CD4-positive, alpha-beta T cell treated with Interleukin-6 at 100 ng/mL for 8 hours (primary cell): ENCODE measurements around the gene FAM90A1.
A peak's percentile ranks its signal among the peaks of the same experiment; 100 is the strongest.
"Not testable (repeated sequence)": the region's sequence is repeated elsewhere in the genome, so short reads cannot be mapped to it uniquely, and the experiment has no call there.

Source experiments
- DNase-seq: peaks from one replicate; pipeline ENCODE4 v3.0.0-alpha.2; 2020; ENCODE audit warnings: mixed read lengths, low spot score

Gene FAM90A1, protein sequence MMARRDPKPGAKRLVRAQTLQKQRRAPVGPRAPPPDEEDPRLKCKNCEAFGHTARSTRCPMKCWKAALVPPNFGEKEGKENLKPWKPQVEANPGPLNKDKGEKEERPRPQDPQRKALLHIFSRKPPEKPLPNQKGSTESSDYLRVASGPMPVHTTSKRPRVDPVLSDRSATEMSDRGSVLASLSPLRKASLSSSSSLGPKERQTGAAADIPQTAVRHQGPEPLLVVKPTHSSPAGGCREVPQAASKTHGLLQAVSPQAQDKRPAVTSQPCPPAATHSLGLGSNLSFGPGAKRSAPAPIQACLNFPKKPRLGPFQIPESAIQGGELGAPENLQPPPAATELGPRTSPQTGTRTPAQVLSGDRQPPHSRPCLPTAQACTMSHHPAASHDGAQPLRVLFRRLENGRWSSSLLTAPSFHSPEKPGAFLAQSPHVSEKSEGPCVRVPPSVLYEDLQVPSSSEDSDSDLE

GRCh38 chr12:8226992-8227731 lies at the start of gene FAM90A1:
TSS of gene FAM90A1 (minus strand) at chr12:8227618. CDS start at chr12:8224832, 2,786 bp downstream.
- DNase-seq: not testable (repeated sequence)

DNA sequence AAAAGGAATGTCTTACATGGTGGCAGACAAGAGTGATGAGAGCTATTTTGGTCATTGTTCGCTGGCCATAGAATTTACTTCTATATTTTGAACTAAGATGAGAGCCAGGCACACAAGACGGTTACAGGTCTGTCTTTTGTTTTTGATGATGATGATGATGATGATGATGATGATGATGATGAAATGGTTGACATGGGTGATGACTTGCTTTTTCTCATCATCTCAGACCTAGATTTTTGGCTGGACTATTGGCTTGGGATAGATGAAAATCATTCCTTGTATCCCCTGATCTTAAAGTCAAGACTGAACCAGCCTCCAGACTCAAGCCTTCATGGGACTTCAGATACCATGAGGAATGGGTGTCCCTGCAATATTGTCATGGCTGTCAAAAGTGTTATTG lies 49.0 kb upstream of the FAM90A1 start:
- DNase-seq: not testable (repeated sequence)

DNA sequence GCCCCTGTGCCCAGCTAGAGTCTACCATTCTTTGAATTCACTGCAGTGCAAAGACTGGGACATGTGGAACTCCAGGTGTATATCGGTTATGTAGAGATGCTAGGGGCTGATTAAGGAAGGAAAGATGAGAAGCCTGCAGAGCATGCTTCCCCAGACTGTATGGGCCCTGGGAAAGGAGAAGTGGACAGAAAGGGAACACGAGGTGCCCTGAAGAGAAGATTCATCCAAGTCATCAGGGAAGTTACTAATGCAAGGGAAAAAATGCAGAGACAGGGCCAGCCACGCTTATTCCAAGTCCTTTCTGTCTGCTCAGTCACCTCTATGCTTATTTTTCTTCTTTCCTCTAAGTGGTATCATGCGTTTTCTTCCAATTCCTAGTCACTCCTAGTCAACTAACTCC lies 39.3 kb upstream of the FAM90A1 start:
- DNase-seq: not testable (repeated sequence)

DNA sequence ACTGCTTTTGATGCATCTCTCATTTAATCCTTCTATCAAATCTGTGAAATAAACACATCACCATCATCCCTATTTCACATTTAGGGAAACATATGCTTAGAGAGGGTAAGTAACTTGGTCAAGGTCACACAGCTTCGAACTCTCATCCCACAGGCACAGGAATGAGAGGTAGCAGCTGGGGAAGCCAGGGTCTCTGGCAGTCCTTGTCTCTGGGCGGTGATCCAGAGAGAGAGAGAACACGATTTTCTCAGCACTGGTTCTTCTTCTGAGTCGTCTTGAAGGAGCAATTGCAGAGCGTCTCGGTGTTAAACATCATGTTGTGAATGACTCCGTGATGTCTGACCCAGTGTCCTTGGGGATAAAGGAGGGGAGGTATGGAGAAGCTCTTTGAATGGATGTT lies 36.8 kb upstream of the FAM90A1 start:
- not testable (repeated sequence) for DNase-seq

DNA sequence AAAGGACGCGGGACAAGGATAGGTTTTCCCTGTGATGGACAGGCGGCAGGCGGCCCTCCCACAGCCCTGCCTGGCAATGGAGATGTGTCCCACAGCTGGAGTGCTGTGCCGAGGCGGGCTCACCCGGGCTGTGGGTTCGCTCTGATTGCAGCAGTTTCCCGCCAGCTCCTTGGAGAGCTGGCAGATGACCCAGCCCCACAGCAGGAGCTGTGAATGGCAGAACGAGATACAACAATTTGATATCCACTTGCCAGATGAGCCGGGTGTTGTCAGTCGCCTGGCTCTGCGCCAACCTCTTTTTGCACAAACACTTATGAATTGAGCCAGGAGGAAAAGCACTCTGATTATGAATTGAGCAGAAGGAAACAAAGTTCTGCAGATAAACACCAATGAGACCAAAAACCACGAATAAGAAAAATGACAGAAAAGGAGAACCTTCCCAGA lies 33.7 kb upstream of the FAM90A1 start:
- not testable (repeated sequence) for DNase-seq

DNA sequence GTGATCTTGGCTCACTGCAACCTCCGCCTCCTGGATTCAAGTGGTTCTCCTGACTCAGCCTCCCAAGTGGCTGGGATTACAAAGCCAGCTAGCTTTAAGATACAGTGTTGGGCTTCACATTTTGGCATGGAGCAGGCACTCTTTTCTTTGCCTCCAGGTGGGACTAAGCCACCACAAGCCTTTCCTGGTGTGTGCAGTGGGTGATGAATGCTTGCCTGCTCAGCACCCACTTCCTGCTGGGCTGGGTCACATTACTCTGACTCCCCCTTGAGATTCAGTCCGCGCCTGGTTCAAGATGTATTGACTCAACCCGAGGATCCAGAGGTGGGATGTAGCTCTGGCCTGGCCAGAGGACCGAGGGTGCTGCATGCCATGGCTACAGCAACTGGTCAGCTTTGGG lies 28.9 kb upstream of the FAM90A1 start:
- DNase-seq: not testable (repeated sequence)

- not testable (repeated sequence) for DNase-seq
Observed at GRCh38 chr12:8254705-8255104, 27.3 kb upstream of the FAM90A1 start.

GRCh38 chr12:8252056-8252818 lies 24.8 kb upstream of the FAM90A1 start:
- not testable (repeated sequence) for DNase-seq

GRCh38 chr12:8251616-8252015 lies 24.2 kb upstream of the FAM90A1 start:
- not testable (repeated sequence) for DNase-seq

DNA sequence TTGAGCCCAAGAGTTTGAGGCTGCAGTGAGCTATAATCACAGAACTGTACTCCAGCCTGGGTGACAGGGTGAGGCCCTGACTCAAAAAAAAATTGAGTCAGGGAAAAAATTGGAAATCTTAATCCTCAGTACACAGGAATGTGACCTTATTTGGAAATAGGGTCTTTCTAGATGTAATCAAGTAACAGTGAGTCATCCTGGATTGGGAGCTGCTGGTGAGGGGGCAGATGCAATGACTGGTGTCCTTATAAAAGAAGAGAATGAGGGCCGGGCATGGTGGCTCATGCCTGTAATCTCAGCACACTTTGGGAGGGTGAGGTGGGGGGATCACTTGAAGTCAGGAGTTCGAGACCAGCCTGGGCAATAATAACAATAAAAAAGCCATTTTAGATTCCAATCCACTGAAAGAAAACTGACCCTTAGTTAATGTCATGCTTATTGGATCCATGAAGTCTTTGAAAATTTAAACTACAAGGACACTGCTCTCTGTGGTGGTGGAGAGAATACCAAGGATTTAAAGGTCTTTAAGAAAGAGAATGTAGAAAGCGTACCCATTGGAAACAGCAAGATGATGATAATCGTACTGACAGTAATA lies 19.6 kb upstream of the FAM90A1 start:
- DNase-seq: not testable (repeated sequence)

- peak; percentile 45 for DNase-seq
Observed at GRCh38 chr12:8243682-8244161, 16.3 kb upstream of the FAM90A1 start.

DNA sequence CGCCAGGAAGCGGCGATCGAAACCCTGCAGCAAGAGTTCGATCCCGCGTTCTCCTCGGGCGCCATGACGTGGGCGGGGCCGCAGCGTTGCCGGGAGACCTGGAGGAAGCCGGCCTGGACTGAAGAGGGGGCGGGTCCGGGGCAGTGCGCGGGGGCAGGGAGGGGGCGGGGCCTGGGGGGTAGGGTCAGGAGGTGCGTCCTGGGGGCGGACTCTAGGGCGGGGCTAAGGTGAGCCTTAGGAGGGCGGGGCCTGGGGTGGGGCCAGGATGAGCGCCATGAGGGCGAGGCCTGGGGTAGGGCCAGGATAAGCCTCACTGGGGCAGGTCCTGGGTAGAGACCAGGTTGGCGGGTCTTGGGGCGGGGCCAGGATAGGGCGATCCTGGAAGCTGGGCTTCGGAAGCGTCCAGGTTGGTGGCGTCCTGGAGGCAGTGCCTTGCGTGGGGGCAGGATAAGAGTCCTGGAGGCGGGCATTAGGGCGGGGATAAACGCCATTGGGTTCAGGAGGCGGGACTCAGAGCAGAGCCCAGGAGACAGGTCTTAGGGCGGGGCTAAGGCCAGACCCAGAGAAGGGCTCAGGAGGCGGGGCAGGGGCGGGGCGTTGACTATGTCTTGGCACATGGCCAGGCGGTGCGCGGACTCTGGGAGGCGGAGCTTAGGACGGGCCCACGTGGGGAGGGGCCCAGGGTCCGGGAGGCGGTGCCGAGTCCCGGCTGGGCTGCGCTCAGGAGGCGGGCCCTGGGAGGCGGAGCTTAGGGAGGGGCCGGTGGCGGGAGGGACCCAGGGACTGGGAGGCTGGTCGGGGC lies 15.7 kb upstream of the FAM90A1 start:
- DNase-seq: peak; percentile 96

DNA sequence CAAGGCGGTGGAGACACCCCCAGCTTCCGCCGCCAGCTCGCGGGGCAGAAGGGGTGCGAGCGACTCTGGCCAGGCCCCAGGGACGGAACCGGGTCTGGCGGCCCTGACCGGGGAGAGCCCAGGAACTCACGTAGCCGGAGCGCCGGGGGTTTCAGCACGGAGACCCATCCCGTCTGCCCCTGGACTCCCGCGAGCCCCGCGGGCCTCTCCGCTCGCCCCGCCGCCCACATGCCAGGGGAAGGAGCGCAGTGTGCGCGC lies 15.1 kb upstream of the FAM90A1 start:
- not testable (repeated sequence) for DNase-seq

DNA sequence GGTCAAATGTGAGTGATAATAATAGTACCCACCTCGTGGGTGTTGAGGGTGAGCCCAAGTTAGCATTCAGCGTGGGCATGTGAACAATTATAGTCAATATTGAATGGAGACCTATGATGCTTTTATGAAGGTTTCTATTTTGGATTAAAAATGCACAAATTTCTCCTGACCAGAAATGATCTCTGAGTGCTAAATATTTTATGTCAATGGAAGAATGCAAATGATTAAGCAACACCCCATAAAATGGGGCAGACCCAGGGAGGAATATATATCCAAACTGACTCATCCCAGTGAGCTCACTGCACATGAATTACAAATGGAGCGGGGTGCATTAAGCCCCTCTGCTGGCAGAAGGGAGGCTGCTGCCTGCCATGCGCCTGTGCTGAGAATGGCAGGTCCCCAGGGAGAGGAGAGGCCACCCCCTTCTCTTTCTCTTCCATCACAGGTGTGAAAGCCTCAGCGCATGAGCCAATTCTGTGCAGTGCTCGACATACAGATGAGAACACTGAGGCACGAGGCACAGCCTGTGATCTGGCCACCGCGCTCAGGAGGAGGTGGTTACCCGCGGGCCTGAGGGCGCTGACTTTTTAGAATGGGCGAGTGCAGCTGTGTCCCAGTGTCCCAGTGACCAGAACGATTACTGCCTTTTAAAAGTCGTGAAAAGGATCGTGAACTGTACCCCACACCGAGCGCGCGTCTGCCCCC lies 14.7 kb upstream of the FAM90A1 start:
- not testable (repeated sequence) for DNase-seq

- not testable (repeated sequence) for DNase-seq
Observed at GRCh38 chr12:8240340-8241114, 13.1 kb upstream of the FAM90A1 start.

- not testable (repeated sequence) for DNase-seq
Observed at GRCh38 chr12:8237031-8237430, 9.6 kb upstream of the FAM90A1 start.

DNA sequence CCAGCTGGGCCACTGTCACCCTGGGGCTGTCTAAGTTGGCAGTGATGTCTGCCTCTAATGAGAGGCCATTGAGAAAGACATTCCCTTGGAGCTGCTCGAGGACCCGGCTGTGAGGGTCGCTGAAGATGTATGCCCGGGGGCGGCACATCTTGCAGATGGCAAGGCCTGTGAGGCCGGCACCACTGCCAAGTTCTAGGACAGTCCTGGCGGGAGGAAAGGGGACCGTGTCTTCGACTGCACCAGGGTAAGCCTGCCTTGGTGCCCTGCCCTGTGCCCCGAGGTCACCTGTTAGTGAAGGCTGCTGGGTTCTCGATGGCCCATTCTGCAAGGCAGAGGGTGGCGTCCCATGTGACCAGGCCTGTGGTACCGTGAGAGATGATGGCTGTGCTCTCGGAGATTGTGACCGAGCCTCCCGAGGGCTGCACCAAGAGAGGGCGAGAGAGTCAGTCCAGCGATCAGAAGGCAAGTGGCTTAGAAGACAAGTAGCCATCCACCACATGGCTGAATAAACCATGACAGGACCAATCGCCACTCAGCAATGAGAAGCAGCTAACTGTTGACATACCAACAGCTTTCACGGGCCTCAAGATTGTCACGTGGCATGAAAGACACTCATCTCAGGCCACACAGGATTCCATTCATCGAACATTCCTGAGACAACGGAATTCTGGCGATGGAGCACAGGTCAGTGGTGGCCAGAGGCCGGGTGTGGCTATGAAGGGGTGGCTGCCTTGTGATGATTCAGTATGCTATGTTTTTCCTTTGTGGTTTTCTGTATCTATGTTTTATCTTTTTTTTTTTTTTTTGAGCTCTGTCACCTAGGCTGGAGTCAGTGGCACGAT lies 8.1 kb upstream of the FAM90A1 start:
- DNase-seq: not testable (repeated sequence)

- not testable (repeated sequence) for DNase-seq
Observed at GRCh38 chr12:8234746-8235145, 7.3 kb upstream of the FAM90A1 start.
